Mesendoderm (in vitro differentiated cells): Measurements from ENCODE around the gene HNRNPM.

ENCODE experiments used
- DNase-seq: peaks from one replicate; pipeline ENCODE4 v3.0.0; 2013
- H2AK5ac ChIP-seq: 2 replicates; pipeline ENCODE4 v1.6.1; 2013; ENCODE audit warnings: low read length, inconsistent platforms
- H2BK120ac ChIP-seq: 2 replicates; pipeline ENCODE4 v1.6.1; 2013; ENCODE audit warnings: low read depth, mild to moderate bottlenecking, low read length, moderate library complexity, mixed read lengths
- H2BK15ac ChIP-seq: replicated peaks from 2 replicates; pipeline ENCODE4 v1.6.1; 2013; ENCODE audit warnings: low read depth, mild to moderate bottlenecking, moderate library complexity
- H2BK5ac ChIP-seq: 2 replicates; pipeline ENCODE4 v1.6.1; 2013; ENCODE audit warnings: low read length, inconsistent platforms
- H3K18ac ChIP-seq: 2 replicates; pipeline ENCODE4 v1.6.1; 2013; ENCODE audit warnings: mild to moderate bottlenecking, low read length, mixed read lengths
- H3K23ac ChIP-seq: one replicate; pipeline ENCODE4 v1.6.1; 2013; ENCODE audit warnings: low read length
- H3K27ac ChIP-seq: 2 replicates; pipeline ENCODE4 v1.5.1; 2013; ENCODE audit warnings: low read depth, mild to moderate bottlenecking, inconsistent platforms, low read length, moderate library complexity
- H3K27me3 ChIP-seq: 2 replicates; pipeline ENCODE4 v1.6.1; 2013; ENCODE audit warnings: low read length, control low read depth, mild to moderate bottlenecking, inconsistent platforms; ENCODE audit not compliant: insufficient read depth, poor library complexity
- H3K36me3 ChIP-seq: 2 replicates; pipeline ENCODE4 v1.6.1; 2013; ENCODE audit warnings: low read length, inconsistent platforms; ENCODE audit not compliant: control insufficient read depth, insufficient read depth
- H3K4ac ChIP-seq: one replicate; pipeline ENCODE4 v1.6.1; 2013; ENCODE audit warnings: low read depth, mild to moderate bottlenecking, low read length, moderate library complexity
- H3K4me1 ChIP-seq: 2 replicates; pipeline ENCODE4 v1.6.1; 2013; ENCODE audit warnings: low read depth, low read length, inconsistent platforms; ENCODE audit not compliant: control insufficient read depth
- H3K4me2 ChIP-seq: 2 replicates; pipeline ENCODE4 v1.6.1; 2013; ENCODE audit warnings: low read length
- H3K4me3 ChIP-seq: 2 replicates; pipeline ENCODE4 v1.5.1; 2013; ENCODE audit warnings: mild to moderate bottlenecking, low read length
- H3K56ac ChIP-seq: one replicate; pipeline ENCODE4 v1.6.1; 2013; ENCODE audit warnings: low read length
- H3K79me1 ChIP-seq: 2 replicates; pipeline ENCODE4 v1.6.1; 2013; ENCODE audit warnings: low read length, inconsistent platforms
- H3K79me2 ChIP-seq: 2 replicates; pipeline ENCODE4 v1.6.1; 2013; ENCODE audit warnings: mild to moderate bottlenecking, low read length; ENCODE audit not compliant: control insufficient read depth, insufficient read depth
- H3K9ac ChIP-seq: 2 replicates; pipeline ENCODE4 v1.6.1; 2013; ENCODE audit warnings: low read length, inconsistent platforms
- H4K5ac ChIP-seq: one replicate; pipeline ENCODE4 v1.6.1; 2013; ENCODE audit warnings: low read length
- H4K8ac ChIP-seq: one replicate; pipeline ENCODE4 v1.6.1; 2013; ENCODE audit warnings: low read depth, mild to moderate bottlenecking, control low read depth, low read length, moderate library complexity
- WGBS: extraction: QIAGEN DNeasy Blood & Tissue Kit; methylation state at CpG from one replicate; pipeline ENCODE4 v1.1.7; 2013; ENCODE audit warnings: low lambda C conversion rate, missing lambda C conversion rate; ENCODE audit not compliant: insufficient coverage; ENCODE audit errors: extremely low coverage; 5-methylcytosine and 5-hydroxymethylcytosine counted together

Gene HNRNPM

GRCh38 chr19:8451885-8452284 is 7.1 kb downstream of the HNRNPM start:
- H3K27ac ChIP-seq = peak overlapping the region; percentile 68
- H3K18ac ChIP-seq = no peak overlapping the region
- no CpG with 5 or more reads among the region's 3 CpGs for WGBS
- no peak overlapping the region for H3K23ac ChIP-seq
- H3K27me3 ChIP-seq = no peaks in the 10 kb centered on the region
- no peak overlapping the region for H4K5ac ChIP-seq
- H2BK120ac ChIP-seq = no peak overlapping the region
- H3K4me1 ChIP-seq = peaks cover 22% of the 10 kb centered on the region
- H3K4me2 ChIP-seq = no peak overlapping the region
- no peak overlapping the region for H3K9ac ChIP-seq
- no peak overlapping the region for H3K4ac ChIP-seq
- peaks cover 3% of the 10 kb centered on the region for H3K36me3 ChIP-seq
- H2BK15ac ChIP-seq = no peak overlapping the region
- no peak overlapping the region for H2AK5ac ChIP-seq
- no peak overlapping the region for H4K8ac ChIP-seq
- H3K4me3 ChIP-seq = no peak overlapping the region
- no peak overlapping the region for H3K56ac ChIP-seq
- H3K79me2 ChIP-seq = peaks cover 95% of the 10 kb centered on the region
- no peaks in the 10 kb centered on the region for H3K79me1 ChIP-seq
- peak; percentile 76 for DNase-seq
- H2BK5ac ChIP-seq = no peak overlapping the region

DNA sequence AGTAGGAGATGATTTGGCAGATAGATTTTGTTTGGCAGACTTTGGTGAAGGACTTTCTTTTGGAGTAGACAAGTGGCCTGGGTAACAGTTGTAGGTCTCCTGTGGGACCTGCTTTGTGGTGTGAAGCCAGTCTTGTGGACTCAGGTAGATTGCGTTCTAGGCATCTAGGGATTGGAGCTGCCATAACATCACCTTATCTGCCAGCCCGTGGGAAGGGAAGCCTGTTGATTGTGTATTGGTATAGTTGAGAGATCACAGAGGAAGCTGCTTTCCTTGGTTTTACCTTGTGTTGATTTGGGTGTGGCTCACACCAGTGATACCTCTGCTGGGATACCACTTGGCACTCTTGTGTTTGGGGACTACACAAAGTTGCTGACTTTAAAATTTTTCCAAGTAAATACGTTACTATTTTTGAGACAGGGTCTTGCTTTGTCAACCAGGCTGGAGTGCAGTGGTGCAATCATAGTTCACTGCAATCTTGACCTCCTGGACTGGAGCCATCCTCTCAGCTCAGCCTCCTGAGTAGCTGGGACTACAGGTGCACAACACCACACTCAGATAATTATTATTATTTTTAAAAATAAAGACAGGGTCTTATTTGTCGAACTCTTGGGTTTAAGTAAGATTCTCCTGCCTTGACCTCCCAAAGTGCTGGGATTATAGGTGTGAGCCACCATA is 7.8 kb downstream of the HNRNPM start:
- Histone ChIP-seq H3K79me1 (no peaks in the 10 kb centered on the region), H3K9ac (peak overlapping the region; percentile 5), H3K4ac (no peak overlapping the region), H2AK5ac (no peak overlapping the region), H3K36me3 (peaks cover 3% of the 10 kb centered on the region), H2BK120ac (no peak overlapping the region), H3K4me2 (no peak overlapping the region), H3K56ac (no peak overlapping the region), H3K4me1 (peaks cover 22% of the 10 kb centered on the region), H4K5ac (no peak overlapping the region), H3K79me2 (peaks cover 93% of the 10 kb centered on the region), H2BK15ac (no peak overlapping the region), H4K8ac (no peak overlapping the region), H3K4me3 (no peak overlapping the region), H3K18ac (no peak overlapping the region), H3K27me3 (no peaks in the 10 kb centered on the region), H3K23ac (no peak overlapping the region), H2BK5ac (no peak overlapping the region), H3K27ac (no peak overlapping the region)
- no CpG with 5 or more reads among the region's 4 CpGs for WGBS
- peak; percentile 78 for DNase-seq

GRCh38 chr19:8453616-8454015 is 8.8 kb downstream of the HNRNPM start:
- H2BK15ac ChIP-seq = no peak overlapping the region
- peaks cover 1% of the 10 kb centered on the region for H3K79me1 ChIP-seq
- no peak for DNase-seq
- H3K36me3 ChIP-seq = peaks cover 3% of the 10 kb centered on the region
- no peak overlapping the region for H3K4me3 ChIP-seq
- H2BK120ac ChIP-seq = no peak overlapping the region
- H3K23ac ChIP-seq = no peak overlapping the region
- peaks cover 94% of the 10 kb centered on the region for H3K79me2 ChIP-seq
- H3K56ac ChIP-seq = no peak overlapping the region
- peak overlapping the region; percentile 4 for H3K9ac ChIP-seq
- H3K18ac ChIP-seq = no peak overlapping the region
- no peaks in the 10 kb centered on the region for H3K27me3 ChIP-seq
- H3K4me1 ChIP-seq = peaks cover 20% of the 10 kb centered on the region
- H3K4me2 ChIP-seq = no peak overlapping the region
- H4K5ac ChIP-seq = no peak overlapping the region
- WGBS = no CpG with 5 or more reads among the region's 6 CpGs
- H2AK5ac ChIP-seq = no peak overlapping the region
- no peak overlapping the region for H4K8ac ChIP-seq
- no peak overlapping the region for H3K27ac ChIP-seq
- no peak overlapping the region for H2BK5ac ChIP-seq
- no peak overlapping the region for H3K4ac ChIP-seq

- no peak overlapping the region for H4K5ac ChIP-seq
- no peak overlapping the region for H2BK15ac ChIP-seq
- H3K56ac ChIP-seq = no peak overlapping the region
- no peak overlapping the region for H3K4me2 ChIP-seq
- H2BK5ac ChIP-seq = no peak overlapping the region
- H3K9ac ChIP-seq = no peak overlapping the region
- H3K23ac ChIP-seq = no peak overlapping the region
- H3K4ac ChIP-seq = no peak overlapping the region
- H3K79me2 ChIP-seq = peaks cover 95% of the 10 kb centered on the region
- H3K36me3 ChIP-seq = peaks cover 3% of the 10 kb centered on the region
- peaks cover 20% of the 10 kb centered on the region for H3K4me1 ChIP-seq
- H4K8ac ChIP-seq = no peak overlapping the region
- no peak overlapping the region for H3K4me3 ChIP-seq
- no peak for DNase-seq
- no peak overlapping the region for H2AK5ac ChIP-seq
- H3K18ac ChIP-seq = no peak overlapping the region
- no CpG with 5 or more reads among the region's 1 CpG for WGBS
- H3K27ac ChIP-seq = no peak overlapping the region
- no peak overlapping the region for H2BK120ac ChIP-seq
- H3K79me1 ChIP-seq = peaks cover 1% of the 10 kb centered on the region
- no peaks in the 10 kb centered on the region for H3K27me3 ChIP-seq
Measured at GRCh38 chr19:8454218-8454617, 9.4 kb downstream of the HNRNPM start.

GRCh38 chr19:8455018-8455417 is 10.2 kb downstream of the HNRNPM start:
- no peak overlapping the region for H3K27ac ChIP-seq
- H3K4ac ChIP-seq = no peak overlapping the region
- H3K4me2 ChIP-seq = no peak overlapping the region
- H3K79me1 ChIP-seq = peaks cover 3% of the 10 kb centered on the region
- H2BK5ac ChIP-seq = no peak overlapping the region
- H3K18ac ChIP-seq = no peak overlapping the region
- H4K8ac ChIP-seq = no peak overlapping the region
- no peak overlapping the region for H2BK120ac ChIP-seq
- no peaks in the 10 kb centered on the region for H3K27me3 ChIP-seq
- DNase-seq = no peak
- H2BK15ac ChIP-seq = no peak overlapping the region
- no peak overlapping the region for H3K23ac ChIP-seq
- no CpG with 5 or more reads among the region's 5 CpGs for WGBS
- no peak overlapping the region for H2AK5ac ChIP-seq
- peaks cover 19% of the 10 kb centered on the region for H3K4me1 ChIP-seq
- no peak overlapping the region for H3K4me3 ChIP-seq
- H3K56ac ChIP-seq = no peak overlapping the region
- H3K36me3 ChIP-seq = peaks cover 4% of the 10 kb centered on the region
- peaks cover 97% of the 10 kb centered on the region for H3K79me2 ChIP-seq
- H3K9ac ChIP-seq = no peak overlapping the region
- H4K5ac ChIP-seq = no peak overlapping the region

GRCh38 chr19:8456064-8456463 is 11.3 kb downstream of the HNRNPM start:
- Histone ChIP-seq H3K36me3 (peaks cover 4% of the 10 kb centered on the region), H4K8ac (no peak overlapping the region), H3K56ac (no peak overlapping the region), H3K27me3 (no peaks in the 10 kb centered on the region), H4K5ac (no peak overlapping the region), H3K79me2 (peaks cover 98% of the 10 kb centered on the region), H3K9ac (no peak overlapping the region), H2BK120ac (no peak overlapping the region), H2BK15ac (no peak overlapping the region), H3K23ac (no peak overlapping the region), H3K4me1 (peaks cover 20% of the 10 kb centered on the region), H3K4me3 (no peak overlapping the region), H3K4me2 (no peak overlapping the region), H3K4ac (no peak overlapping the region), H3K18ac (no peak overlapping the region), H3K79me1 (peaks cover 3% of the 10 kb centered on the region), H2BK5ac (no peak overlapping the region), H2AK5ac (no peak overlapping the region), H3K27ac (no peak overlapping the region)
- no CpG with 5 or more reads among the region's 7 CpGs for WGBS
- peak; percentile 82 for DNase-seq
